ENCODE measurements around the gene ARAP1. TPM values are rescaled to one million over a fixed set of nuclear protein-coding genes. Genes with fewer than 3 reads are reported as not detected.

ARAP1 gene
- total RNA-seq, 1 experiment from 2014 or later = 66.1 TPM

DNA sequence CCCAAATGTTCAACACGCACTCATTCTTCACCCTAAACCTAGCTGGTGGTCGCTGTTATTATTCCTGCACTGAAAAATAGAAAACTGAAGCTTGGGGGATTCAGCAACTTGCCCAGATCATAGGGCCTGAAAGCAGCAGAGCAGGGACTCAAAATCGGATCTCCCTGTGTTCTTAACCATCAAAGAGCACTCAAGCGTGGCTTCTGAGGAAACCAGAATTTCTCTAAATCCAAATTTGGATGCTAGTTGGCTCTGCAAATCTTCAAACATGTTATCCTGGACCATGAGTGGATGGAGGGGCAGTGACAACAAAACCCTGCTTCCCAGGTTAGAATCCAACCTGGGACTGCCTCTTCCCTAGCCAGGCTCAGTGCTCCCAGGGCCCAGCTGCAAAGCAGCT, 11.6 kb upstream of the ARAP1 start:
- DNase-seq (ENCODE audit: low spot score) = no peak
- no peak overlapping the region for H3K27ac ChIP-seq (ENCODE audit: low read depth, low read length, poor library complexity, severe bottlenecking)
- no TSS peak for BruUV-seq (replicated peaks)
- intact Hi-C loops (cut with micrococcal nuclease; ENCODE audit: unreplicated experiment) = no loop called here
- ChIA-PET POLR2A (ENCODE audit: low non-redundant PET) (no interaction called here), CTCF (no interaction called here)
- TF ChIP-seq, protein P1, sequence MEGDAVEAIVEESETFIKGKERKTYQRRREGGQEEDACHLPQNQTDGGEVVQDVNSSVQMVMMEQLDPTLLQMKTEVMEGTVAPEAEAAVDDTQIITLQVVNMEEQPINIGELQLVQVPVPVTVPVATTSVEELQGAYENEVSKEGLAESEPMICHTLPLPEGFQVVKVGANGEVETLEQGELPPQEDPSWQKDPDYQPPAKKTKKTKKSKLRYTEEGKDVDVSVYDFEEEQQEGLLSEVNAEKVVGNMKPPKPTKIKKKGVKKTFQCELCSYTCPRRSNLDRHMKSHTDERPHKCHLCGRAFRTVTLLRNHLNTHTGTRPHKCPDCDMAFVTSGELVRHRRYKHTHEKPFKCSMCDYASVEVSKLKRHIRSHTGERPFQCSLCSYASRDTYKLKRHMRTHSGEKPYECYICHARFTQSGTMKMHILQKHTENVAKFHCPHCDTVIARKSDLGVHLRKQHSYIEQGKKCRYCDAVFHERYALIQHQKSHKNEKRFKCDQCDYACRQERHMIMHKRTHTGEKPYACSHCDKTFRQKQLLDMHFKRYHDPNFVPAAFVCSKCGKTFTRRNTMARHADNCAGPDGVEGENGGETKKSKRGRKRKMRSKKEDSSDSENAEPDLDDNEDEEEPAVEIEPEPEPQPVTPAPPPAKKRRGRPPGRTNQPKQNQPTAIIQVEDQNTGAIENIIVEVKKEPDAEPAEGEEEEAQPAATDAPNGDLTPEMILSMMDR (conservative IDR thresholded peaks at IDR 0.05; ENCODE audit: low read depth, low read length) = no peak
- TF ChIP-seq EZH2 (IDR thresholded peaks at IDR 0.05; ENCODE audit: borderline replicate concordance, low read depth, low read length, poor library complexity, severe bottlenecking) = no peak
- no peak overlapping the region for H3K4me3 ChIP-seq (ENCODE audit: low read depth, low read length, poor library complexity, severe bottlenecking)
- H3K27me3 ChIP-seq (replicated peaks; ENCODE audit: insufficient read depth, low read depth, low read length, poor library complexity) = no peaks in the 10 kb centered on the region
- H3K36me3 ChIP-seq (ENCODE audit: insufficient read depth, low read length, poor library complexity, severe bottlenecking) = no peaks in the 10 kb centered on the region
- H3K9me3 ChIP-seq (ENCODE audit: low read depth, low read length, poor library complexity, severe bottlenecking) = no peaks in the 10 kb centered on the region
- H3K4me1 ChIP-seq (ENCODE audit: insufficient read depth, low read length, poor library complexity, severe bottlenecking) = peaks cover 8% of the 10 kb centered on the region

DNA sequence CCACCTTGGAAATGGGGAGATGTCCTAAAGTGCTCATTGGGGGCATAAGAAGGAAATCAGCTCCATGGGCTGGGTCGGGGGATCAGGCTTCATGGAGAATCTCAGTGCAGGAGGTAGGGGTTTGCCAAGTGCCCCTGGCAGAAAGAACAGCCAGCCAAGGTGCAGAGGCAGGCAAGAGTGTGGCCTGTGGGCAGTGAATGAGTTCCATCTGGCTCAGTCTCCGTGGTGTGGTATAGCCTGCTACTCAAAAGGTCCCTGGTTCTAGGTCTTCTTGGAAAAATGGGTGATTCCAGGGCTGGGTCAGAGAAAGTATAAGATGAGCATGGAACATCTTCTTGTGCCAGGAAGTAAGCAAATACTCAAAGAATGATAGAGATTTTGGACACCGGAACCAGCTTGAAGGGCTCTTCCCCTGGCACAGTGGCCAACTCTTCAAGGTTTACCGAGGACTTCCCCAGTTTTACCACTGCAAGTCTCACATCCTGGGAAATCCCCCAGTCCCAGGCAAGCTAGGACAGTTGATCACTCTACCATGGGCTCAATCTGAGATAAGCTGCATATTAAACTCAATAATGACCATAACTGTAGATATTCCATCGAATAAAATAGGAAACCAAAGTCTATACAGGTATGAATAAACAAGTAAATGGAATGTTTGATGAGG, 10.6 kb upstream of the ARAP1 start:
- Histone ChIP-seq H3K9me3 (ENCODE audit: low read depth, low read length, poor library complexity, severe bottlenecking) (no peaks in the 10 kb centered on the region), H3K36me3 (ENCODE audit: insufficient read depth, low read length, poor library complexity, severe bottlenecking) (no peaks in the 10 kb centered on the region), H3K4me3 (ENCODE audit: low read depth, low read length, poor library complexity, severe bottlenecking) (no peak overlapping the region), H3K4me1 (ENCODE audit: insufficient read depth, low read length, poor library complexity, severe bottlenecking) (peaks cover 12% of the 10 kb centered on the region), H3K27me3 (replicated peaks; ENCODE audit: insufficient read depth, low read depth, low read length, poor library complexity) (no peaks in the 10 kb centered on the region), H3K27ac (ENCODE audit: low read depth, low read length, poor library complexity, severe bottlenecking) (no peak overlapping the region)
- ChIA-PET CTCF (no interaction called here), POLR2A (ENCODE audit: low non-redundant PET) (no interaction called here)
- intact Hi-C loops (cut with micrococcal nuclease; ENCODE audit: unreplicated experiment) = no loop called here
- no peak for DNase-seq (ENCODE audit: low spot score)
- no TSS peak for BruUV-seq (replicated peaks)
- TF ChIP-seq, protein P1 (conservative IDR thresholded peaks at IDR 0.05; ENCODE audit: low read depth, low read length) = no peak
- no peak for TF ChIP-seq EZH2 (IDR thresholded peaks at IDR 0.05; ENCODE audit: borderline replicate concordance, low read depth, low read length, poor library complexity, severe bottlenecking)

DNA sequence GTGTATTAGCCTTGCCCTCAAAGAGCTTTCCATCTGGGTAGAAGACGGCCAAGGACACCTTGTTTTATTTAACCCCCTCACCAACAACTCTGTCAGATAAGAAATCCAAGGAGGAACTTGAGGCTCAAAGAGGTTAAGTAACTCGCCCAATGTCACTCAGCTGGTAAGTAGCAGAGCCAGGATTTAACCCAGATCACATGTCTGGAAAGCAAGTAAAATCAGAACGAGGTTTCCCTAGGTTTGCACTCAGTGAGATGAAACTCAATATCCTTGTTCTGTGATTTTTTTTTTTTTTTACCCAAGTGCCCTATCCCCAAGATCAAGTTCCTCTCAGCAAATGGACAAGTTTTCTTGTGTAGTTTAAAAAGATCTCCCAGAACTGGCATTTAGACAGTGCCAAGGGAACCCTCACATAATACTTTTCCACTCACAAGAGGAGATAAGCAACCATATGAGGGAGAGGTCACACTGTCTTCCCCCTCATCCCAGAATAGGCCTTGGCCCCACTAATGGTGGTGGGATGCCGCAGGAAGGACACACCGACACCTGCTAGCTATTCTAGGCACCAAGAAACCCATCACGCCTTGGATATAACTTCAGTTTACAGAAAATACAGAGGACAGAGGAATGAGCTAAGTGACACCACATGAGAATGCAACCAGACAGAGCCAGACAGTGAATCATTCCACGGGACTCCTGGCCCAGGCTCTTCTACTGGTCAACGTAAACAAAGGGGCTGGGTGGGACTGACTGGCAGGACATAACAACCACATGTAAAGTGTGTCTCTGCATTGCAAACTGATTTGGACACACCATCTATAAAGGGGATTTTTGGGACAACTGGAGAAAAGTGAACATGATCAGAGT, 8.6 kb upstream of the ARAP1 start:
- intact Hi-C loops (cut with micrococcal nuclease; ENCODE audit: unreplicated experiment) = no loop called here
- TF ChIP-seq EZH2 (IDR thresholded peaks at IDR 0.05; ENCODE audit: borderline replicate concordance, low read depth, low read length, poor library complexity, severe bottlenecking) = no peak
- TF ChIP-seq, protein P1 (conservative IDR thresholded peaks at IDR 0.05; ENCODE audit: low read depth, low read length) = no peak
- Histone ChIP-seq H3K36me3 (ENCODE audit: insufficient read depth, low read length, poor library complexity, severe bottlenecking) (no peaks in the 10 kb centered on the region), H3K4me3 (ENCODE audit: low read depth, low read length, poor library complexity, severe bottlenecking) (no peak overlapping the region), H3K27ac (ENCODE audit: low read depth, low read length, poor library complexity, severe bottlenecking) (no peak overlapping the region), H3K27me3 (replicated peaks; ENCODE audit: insufficient read depth, low read depth, low read length, poor library complexity) (no peaks in the 10 kb centered on the region), H3K4me1 (ENCODE audit: insufficient read depth, low read length, poor library complexity, severe bottlenecking) (peaks cover 12% of the 10 kb centered on the region), H3K9me3 (ENCODE audit: low read depth, low read length, poor library complexity, severe bottlenecking) (no peaks in the 10 kb centered on the region)
- BruUV-seq (replicated peaks) = no TSS peak
- ChIA-PET CTCF (no interaction called here), POLR2A (ENCODE audit: low non-redundant PET) (interaction anchor here (0.7 kb wide), 1 partner anchor 657 kb away, joined by 5 read pairs; no protein-coding TSS in a partner anchor)
- DNase-seq (ENCODE audit: low spot score) = no peak

All from A673 (cell line).